ENCODE measurements around the gene LRP5.

LRP5 gene

GRCh38 chr11:68367252-68367651 lies 54.9 kb downstream of the LRP5 start:
- TF ChIP-seq CTCF (IDR thresholded peaks at IDR 0.05; ENCODE audit: control insufficient read depth, insufficient read depth, low read depth, low read length, missing control alignments) = no peak
- H3K4me3 ChIP-seq (ENCODE audit: control insufficient read depth, low read depth, low read length) = no peak overlapping the region
- no peak for DNase-seq (ENCODE audit: low read depth)

GRCh38 chr11:68369756-68370155 lies 57.4 kb downstream of the LRP5 start:
- no peak for TF ChIP-seq CTCF (IDR thresholded peaks at IDR 0.05; ENCODE audit: control insufficient read depth, insufficient read depth, low read depth, low read length, missing control alignments)
- no peak for DNase-seq (ENCODE audit: low read depth)
- no peak overlapping the region for H3K4me3 ChIP-seq (ENCODE audit: control insufficient read depth, low read depth, low read length)

- TF ChIP-seq CTCF (IDR thresholded peaks at IDR 0.05; ENCODE audit: control insufficient read depth, insufficient read depth, low read depth, low read length, missing control alignments) = no peak
- H3K4me3 ChIP-seq (ENCODE audit: control insufficient read depth, low read depth, low read length) = no peak overlapping the region
- DNase-seq (ENCODE audit: low read depth) = no peak
Measured at GRCh38 chr11:68370211-68371111, 58.1 kb downstream of the LRP5 start.

- no peak overlapping the region for H3K4me3 ChIP-seq (ENCODE audit: control insufficient read depth, low read depth, low read length)
- no peak for TF ChIP-seq CTCF (IDR thresholded peaks at IDR 0.05; ENCODE audit: control insufficient read depth, insufficient read depth, low read depth, low read length, missing control alignments)
- no peak for DNase-seq (ENCODE audit: low read depth)
Measured at GRCh38 chr11:68371171-68372041, 59.0 kb downstream of the LRP5 start.

- DNase-seq (ENCODE audit: low read depth) = no peak
- H3K4me3 ChIP-seq (ENCODE audit: control insufficient read depth, low read depth, low read length) = no peak overlapping the region
- TF ChIP-seq CTCF (IDR thresholded peaks at IDR 0.05; ENCODE audit: control insufficient read depth, insufficient read depth, low read depth, low read length, missing control alignments) = no peak
Measured at GRCh38 chr11:68372114-68372513, 59.7 kb downstream of the LRP5 start.

- TF ChIP-seq CTCF (IDR thresholded peaks at IDR 0.05; ENCODE audit: control insufficient read depth, insufficient read depth, low read depth, low read length, missing control alignments) = no peak
- no peak for DNase-seq (ENCODE audit: low read depth)
- no peak overlapping the region for H3K4me3 ChIP-seq (ENCODE audit: control insufficient read depth, low read depth, low read length)
Measured at GRCh38 chr11:68372625-68373024, 60.2 kb downstream of the LRP5 start.

All from AG09309 (cell line).